ENCODE measurements around the gene FER. TPM values are rescaled to one million over a fixed set of nuclear protein-coding genes. Genes with fewer than 3 reads are reported as not detected.
"Not testable (repeated sequence)": the region's sequence is repeated elsewhere in the genome, so short reads cannot be mapped to it uniquely, and the experiment has no call there.

Gene FER
- total RNA-seq, 1 donor from 2014 or later: 21.1 TPM

GRCh38 chr5:108869066-108869465, 121.4 kb downstream of the FER start:
- no peak for DNase-seq (ENCODE audit: extremely low read depth, low read depth, low spot score)

GRCh38 chr5:108876451-108876850, 128.8 kb downstream of the FER start:
- no peak for DNase-seq (ENCODE audit: extremely low read depth, low read depth, low spot score)

GRCh38 chr5:108878756-108879155, 131.1 kb downstream of the FER start:
- no peak for DNase-seq (ENCODE audit: extremely low read depth, low read depth, low spot score)

GRCh38 chr5:108881133-108881532, 133.4 kb downstream of the FER start:
- no peak for DNase-seq (ENCODE audit: extremely low read depth, low read depth, low spot score)

- peak; percentile 84 for DNase-seq (ENCODE audit: extremely low read depth, low read depth, low spot score)
These were observed 137.0 kb downstream of the FER start for GRCh38 chr5:108884736-108885135.

- no peak for DNase-seq (ENCODE audit: extremely low read depth, low read depth, low spot score)
These were observed 150.6 kb downstream of the FER start for GRCh38 chr5:108898257-108898656.

GRCh38 chr5:108898707-108899106, 151.0 kb downstream of the FER start:
- DNase-seq (ENCODE audit: extremely low read depth, low read depth, low spot score): no peak

GRCh38 chr5:108899244-108899643, 151.5 kb downstream of the FER start:
- DNase-seq (ENCODE audit: extremely low read depth, low read depth, low spot score): not testable (repeated sequence)

GRCh38 chr5:108900668-108901067, 153.0 kb downstream of the FER start:
- DNase-seq (ENCODE audit: extremely low read depth, low read depth, low spot score): no peak

GRCh38 chr5:108905805-108906204, 158.1 kb downstream of the FER start:
- DNase-seq (ENCODE audit: extremely low read depth, low read depth, low spot score): no peak

- no peak for DNase-seq (ENCODE audit: extremely low read depth, low read depth, low spot score)
These were observed 162.9 kb downstream of the FER start for GRCh38 chr5:108910627-108911026.

- DNase-seq (ENCODE audit: extremely low read depth, low read depth, low spot score): no peak
These were observed 163.4 kb downstream of the FER start for GRCh38 chr5:108911055-108911454.

- DNase-seq (ENCODE audit: extremely low read depth, low read depth, low spot score): no peak
These were observed 169.9 kb downstream of the FER start for GRCh38 chr5:108917596-108917995.

- no peak for DNase-seq (ENCODE audit: extremely low read depth, low read depth, low spot score)
These were observed 172.1 kb downstream of the FER start for GRCh38 chr5:108919591-108920326.

GRCh38 chr5:108924457-108924961, 176.8 kb downstream of the FER start:
- no peak for DNase-seq (ENCODE audit: extremely low read depth, low read depth, low spot score)

GRCh38 chr5:108925073-108925472, 177.4 kb downstream of the FER start:
- no peak for DNase-seq (ENCODE audit: extremely low read depth, low read depth, low spot score)

GRCh38 chr5:108930107-108930506, 182.4 kb downstream of the FER start:
- no peak for DNase-seq (ENCODE audit: extremely low read depth, low read depth, low spot score)

GRCh38 chr5:108935611-108936010, 187.9 kb downstream of the FER start:
- no peak for DNase-seq (ENCODE audit: extremely low read depth, low read depth, low spot score)

GRCh38 chr5:108937221-108937620, 189.5 kb downstream of the FER start:
- no peak for DNase-seq (ENCODE audit: extremely low read depth, low read depth, low spot score)

GRCh38 chr5:108940506-108940905, 192.8 kb downstream of the FER start:
- DNase-seq (ENCODE audit: extremely low read depth, low read depth, low spot score): no peak

- DNase-seq (ENCODE audit: extremely low read depth, low read depth, low spot score): no peak
These were observed 194.0 kb downstream of the FER start for GRCh38 chr5:108941746-108942145.

GRCh38 chr5:108942701-108943100, 195.0 kb downstream of the FER start:
- DNase-seq (ENCODE audit: extremely low read depth, low read depth, low spot score): no peak

GRCh38 chr5:108945094-108945493, 197.4 kb downstream of the FER start:
- no peak for DNase-seq (ENCODE audit: extremely low read depth, low read depth, low spot score)

All from glomerular endothelial cell (primary cell).